HG02763 (cell line): ENCODE data around the gene SCGB1D4.
"Not testable (repeated sequence)": the region's sequence is repeated elsewhere in the genome, so short reads cannot be mapped to it uniquely, and the experiment has no call there.

Experiments
- ATAC-seq: cut with Tn5 transposase; IDR thresholded peaks from one replicate; pipeline ENCODE4 v1.9.1; 2021; ENCODE audit warnings: mild to moderate bottlenecking, moderate library complexity; ENCODE audit not compliant: unreplicated experiment

The SCGB1D4 gene, protein sequence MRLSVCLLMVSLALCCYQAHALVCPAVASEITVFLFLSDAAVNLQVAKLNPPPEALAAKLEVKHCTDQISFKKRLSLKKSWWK

DNA sequence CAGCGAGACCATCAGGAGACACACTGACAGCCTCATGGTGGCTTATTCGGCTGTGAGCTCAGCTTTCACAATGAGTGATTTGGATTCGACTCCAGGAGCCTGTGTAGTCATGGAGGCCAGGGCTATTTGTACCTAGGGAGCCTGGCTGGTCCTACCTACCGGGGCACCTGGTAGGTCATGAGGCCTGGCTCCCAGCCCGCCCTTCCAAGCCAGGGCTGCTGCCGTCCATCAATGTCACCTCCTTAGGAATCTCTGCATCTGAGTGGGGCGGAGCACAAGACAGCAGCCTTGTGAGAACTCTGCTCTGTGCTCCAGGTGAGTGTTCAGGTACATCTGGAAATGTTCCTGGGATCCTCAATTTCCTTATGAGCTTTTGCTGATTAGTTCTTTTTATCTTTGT is at the start of gene SCGB1D4:
Gene SCGB1D4, minus strand, starts transcription at position 101 of the 400 bp plus-strand sequence. Its CDS starts 65 bp downstream, at position 36.
- ATAC-seq, result no peak

DNA sequence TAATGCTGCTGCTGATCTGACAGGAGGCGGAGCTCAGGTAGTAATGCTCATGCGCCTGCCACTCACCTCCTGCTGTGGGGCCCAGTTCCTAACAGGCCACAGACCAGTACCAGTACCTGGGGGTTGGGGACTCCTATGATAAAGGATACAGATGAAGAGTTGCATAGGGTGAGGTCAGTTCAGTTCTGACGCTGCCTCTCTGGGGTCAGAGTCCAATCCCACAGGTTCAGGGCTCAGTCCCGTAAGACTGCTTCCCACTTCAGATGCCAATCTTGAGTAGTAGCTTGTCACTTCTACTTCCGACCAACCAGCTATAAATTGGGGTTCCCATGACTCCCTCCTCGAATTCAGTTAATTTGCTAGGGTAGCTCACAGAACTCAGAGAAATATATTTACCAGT is 47.0 kb upstream of the SCGB1D4 start:
- ATAC-seq, result no peak

DNA sequence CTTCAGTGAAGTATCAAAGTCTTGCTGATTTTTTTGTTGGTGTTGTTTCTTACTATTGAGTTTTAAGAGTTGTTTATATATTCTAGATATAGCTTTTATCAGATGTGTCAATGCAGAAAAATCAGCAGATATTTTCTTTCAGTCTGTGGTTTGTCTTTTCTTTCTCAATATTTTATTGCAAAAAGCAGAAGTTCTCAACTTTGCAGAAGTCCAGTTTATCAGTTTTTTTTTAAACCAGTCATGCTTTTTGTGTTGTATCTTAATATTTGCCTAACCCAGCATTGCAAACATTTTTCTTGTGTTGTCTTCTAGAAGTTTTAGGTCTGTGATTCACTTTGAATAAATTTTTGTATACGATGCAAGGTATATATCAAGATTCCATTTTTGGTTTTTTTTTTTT is 45.3 kb upstream of the SCGB1D4 start:
- ATAC-seq, result no peak

DNA sequence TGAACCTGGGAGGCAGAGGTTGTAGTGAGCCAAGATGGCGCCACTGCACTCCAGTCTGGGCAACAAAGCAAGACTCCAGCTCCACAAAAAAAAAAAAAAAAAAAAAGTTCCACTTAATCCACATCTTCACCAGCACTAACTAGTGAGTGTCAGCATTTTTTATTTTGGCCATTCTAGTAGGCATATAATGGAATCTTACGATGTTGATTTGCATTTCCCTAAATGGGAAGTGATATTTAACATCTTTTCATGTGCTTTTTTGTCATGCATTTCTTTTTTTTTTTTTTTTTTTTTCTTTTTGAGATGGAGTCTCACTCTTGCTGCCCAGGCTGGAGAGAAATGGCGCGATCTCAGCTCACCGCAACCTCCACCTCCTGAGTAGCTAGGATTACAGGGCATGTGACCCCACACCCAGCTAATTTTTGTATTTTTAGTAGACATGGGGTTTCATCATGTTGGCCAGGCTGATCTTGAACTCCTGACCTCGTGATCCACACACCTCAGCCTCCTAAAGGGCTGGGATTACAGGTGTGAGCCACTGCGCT is 44.8 kb upstream of the SCGB1D4 start:
- ATAC-seq, result not testable (repeated sequence)

DNA sequence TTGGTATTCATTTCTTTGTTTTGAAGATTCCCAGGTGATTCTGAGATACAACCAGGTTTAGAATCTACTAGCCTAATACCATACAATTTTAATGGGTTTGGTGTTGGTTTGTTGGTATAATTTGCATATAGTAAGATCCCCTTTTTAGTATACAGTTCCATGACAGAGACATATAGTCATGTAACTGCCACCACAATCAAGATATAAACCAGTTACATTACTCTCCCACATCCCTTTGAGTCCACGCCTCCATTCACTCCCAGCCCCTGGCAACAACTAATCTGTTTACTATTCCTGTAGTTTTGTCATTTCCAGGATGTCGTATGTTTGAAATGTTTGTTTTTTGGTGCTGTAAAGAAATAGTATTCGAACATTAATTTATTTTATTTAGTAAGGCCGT is 42.7 kb upstream of the SCGB1D4 start:
- ATAC-seq, result no peak

DNA sequence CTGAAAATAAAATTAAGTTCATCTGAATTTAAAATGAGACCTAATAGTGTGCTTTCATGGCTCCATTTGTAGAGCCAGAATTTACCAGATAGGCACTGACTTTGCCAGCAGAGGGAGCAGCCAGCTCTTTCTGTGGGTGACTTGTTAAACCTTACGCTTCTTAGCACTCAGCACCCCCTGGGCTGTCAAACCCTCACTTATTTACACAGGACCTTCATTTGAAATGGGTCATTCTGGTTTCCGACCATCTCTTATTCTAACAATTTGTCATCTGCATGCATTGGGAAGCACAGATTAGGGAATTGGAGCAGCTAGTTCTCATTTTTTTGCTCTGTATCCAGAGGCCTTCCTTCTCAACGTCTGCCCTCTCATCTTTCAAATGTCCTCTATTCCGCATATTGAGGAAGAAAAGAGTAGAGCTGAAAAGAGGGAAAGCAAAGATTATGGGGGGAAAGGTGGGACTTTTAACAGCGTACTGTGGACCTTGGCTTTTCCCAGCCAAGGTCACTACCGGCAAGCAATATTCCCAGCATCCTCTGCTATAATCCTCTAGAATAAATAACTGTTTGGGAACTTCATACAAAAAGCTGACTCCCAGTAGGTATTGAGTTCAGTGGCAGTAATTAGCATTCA is 41.5 kb upstream of the SCGB1D4 start:
- no peak for ATAC-seq

DNA sequence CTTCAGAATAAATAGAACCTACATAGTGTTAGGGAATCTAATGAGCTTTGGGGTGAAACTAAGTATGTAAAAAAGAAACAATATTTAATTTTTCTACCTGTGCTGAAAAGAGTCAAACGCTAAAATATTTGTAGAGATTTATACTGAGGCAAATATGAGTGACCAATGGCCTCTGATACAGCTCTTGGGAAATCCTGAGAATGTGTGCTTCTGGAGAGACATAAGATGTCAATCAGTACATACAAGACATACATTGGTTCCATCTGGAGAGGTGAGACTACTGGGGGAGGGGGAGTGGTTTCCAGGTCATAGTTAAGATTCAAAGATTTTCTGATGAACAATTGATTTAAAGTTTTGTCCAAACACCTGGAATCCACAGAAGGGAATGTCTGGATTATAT is 39.3 kb upstream of the SCGB1D4 start:
- no peak for ATAC-seq

DNA sequence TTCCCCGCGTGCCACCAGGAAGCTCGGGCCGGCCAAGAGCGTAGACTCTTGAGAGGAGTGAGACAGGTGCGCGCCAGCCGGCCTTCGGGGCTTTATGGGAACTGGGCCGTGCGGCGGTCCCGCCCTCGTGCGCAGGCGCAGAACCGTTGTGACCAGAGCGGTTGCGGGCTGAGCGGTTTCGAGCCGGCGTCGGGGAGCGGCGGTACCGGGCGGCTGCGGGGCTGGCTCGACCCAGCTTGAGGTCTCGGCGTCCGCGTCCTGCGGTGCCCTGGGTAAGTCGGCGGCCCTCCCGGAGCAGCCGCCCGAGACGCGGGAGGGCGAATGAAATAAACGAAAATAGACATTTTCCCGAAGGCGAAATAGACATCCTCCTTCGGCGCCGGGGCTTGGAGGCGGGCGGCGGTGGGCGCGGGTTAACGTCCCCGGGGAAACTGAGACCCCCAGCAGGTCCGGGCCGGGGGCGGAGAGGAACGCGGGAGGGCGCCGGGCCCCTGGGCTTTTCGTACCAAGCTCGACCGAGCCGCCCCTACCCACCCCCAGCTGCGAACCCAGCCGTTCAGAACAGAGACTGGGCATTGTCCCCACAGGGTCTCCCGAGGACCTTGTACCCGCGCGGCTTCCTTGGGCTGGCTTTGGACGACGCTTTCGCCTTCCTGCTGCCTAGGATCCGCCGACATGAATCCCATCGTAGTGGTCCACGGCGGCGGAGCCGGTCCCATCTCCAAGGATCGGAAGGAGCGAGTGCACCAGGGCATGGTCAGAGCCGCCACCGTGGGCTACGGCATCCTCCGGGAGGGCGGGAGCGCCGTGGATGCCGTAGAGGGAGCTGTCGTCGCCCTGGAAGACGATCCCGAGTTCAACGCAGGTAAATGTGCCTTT is 38.7 kb upstream of the SCGB1D4 start, which contains the start of gene ASRGL1:
Gene ASRGL1, plus strand, starts transcription at position 146 of the 879 bp plus-strand sequence. Its CDS starts 530 bp downstream, at position 676.
- ATAC-seq, result no peak

DNA sequence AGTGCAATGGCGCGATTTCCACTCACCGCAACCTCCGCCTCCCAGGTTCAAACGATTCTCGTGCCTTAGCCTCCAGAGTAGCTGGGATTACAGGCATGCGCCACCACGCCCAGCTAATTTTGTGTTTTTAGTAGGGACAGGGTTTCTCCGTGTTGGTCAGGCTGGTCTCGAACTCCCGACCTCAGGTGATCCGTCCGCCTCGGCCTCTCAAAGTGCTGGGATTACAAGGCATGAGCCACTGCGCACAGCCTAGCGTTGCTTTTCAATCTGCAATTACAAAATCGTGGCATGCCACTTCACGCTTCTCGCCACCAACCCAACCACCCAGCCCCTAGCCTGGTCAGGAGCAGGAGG is 38.1 kb upstream of the SCGB1D4 start:
- ATAC-seq, result not testable (repeated sequence)

DNA sequence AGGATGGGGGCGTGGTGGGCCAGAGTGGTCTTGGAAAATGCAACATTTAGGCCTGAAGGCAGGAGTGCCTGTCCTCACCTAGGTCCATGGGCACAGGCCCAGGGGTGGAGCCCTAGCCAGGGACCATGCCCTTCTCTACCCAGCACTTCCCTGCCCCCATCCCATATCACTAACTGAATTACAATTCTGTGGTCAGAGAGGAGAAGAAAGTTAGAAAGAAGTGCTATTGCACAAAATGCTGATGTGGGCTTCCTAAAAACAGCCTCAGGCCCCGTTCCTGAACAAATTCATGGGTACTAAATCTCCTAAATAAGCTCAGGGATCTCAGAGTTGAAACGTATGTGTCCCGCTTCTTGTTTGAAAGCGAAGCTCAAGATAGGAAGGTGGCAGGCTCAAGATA is 34.9 kb upstream of the SCGB1D4 start:
- no peak for ATAC-seq

DNA sequence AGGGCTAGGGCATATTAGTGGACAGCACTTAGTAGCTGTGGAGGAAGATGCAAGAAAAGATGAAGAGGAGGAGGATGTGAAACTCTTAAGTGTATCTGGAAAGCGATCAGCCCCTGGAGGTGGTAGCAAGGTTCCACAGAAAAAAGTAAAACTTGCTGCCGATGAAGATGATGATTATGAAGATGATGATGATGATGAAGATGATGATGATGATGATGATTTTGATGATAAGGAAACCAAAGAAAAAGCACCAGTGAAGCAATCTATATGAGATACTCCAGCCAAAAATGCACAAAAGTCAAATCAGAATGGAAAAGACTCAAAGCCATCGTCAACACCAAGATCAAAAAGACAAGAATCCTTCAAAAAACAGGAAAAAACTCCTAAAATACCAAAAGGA is 32.4 kb upstream of the SCGB1D4 start:
- ATAC-seq, result not testable (repeated sequence)

DNA sequence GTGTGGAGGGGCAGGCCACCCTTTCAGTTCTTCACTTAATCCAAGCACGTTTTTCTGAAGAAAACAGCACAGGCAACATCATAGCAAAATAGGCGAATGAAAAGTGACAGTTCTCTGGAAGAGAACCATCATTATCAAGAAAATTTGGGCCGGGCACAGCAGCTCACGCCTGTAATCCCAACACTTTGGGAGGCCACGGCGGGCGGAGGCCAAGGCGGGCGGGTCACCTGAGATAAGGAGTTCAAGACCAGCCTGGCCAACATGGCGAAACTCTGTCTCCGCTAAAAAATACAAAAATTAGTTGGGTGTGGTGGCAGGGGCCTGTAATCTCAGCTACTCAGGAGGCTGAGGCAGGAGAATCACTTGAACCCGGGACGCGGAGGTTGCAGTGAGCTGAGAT is 28.7 kb upstream of the SCGB1D4 start:
- not testable (repeated sequence) for ATAC-seq

DNA sequence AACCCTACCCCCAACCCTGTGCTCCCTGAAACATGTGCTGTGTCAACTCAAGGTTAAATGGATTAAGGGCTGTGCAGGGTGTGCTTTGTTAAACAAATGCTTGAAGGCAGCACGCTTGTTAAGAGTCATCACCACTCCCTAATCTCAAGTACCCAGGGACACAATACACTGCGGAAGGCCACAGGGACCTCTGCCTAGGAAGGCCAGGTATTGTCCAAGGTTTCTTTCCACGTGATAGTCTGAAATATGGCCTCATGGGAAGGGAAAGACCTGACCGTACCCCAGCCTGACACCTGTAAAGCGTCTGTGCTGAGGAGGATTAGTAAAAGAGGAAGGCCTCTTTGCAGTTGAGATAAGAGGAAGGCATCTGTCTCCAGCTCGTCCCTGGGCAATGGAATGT is 27.8 kb upstream of the SCGB1D4 start:
- not testable (repeated sequence) for ATAC-seq

DNA sequence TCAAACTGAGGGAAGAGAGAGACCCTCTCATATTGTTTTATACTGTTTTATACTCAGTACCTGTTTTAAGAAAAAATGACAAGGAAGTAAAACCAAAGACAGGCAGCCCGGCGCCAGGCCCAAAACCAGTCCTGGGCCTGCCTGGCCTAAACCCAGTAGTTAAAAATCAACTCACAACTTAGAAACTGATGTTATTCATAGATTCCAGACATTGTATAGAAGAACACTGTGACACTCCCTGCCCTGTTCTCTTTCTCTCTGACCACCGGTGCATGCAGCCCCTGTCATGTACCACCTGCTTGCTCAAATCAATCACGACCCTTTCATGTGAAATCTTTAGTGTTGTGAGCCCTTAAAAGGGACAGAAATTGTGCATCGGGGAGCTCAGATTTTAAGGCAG is 26.9 kb upstream of the SCGB1D4 start:
- not testable (repeated sequence) for ATAC-seq

DNA sequence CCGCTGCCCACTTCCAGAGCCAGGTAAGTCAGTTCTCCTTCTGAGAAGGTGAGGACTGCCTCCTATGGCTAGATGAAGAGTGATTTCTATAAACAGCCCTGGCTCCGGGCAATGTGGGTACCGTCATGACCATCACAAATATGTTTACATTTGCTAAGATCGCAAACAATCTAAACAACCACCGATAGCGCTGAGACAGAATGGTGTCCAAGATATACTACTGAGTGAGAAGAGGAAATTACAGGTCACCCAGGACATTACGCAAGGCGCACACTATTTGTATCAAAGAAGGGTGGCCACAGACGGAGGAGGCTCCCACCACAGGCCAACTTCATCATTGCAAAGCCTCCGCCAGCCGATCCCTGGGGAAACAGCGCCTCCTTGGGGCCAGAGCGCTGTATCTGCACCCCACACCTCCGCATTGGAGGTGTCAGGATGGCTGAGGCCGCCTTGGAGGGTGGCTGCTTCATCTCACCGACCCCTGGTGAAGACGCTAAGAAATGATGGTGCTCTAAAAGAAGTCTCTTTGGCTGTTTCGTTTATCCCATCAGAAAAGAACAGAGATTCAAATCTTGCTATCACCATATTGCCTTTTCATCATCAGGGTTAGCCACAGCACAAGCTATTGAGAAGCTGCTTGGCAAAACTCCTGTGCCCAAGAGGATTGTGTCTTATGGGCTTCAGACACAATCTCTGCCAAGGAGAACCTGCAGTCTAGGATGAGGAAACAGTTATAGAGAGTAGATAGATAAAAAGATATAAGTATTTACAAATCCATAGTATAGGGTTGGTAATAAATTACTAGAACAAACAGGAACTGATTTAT is 26.1 kb upstream of the SCGB1D4 start:
- ATAC-seq, result no peak

DNA sequence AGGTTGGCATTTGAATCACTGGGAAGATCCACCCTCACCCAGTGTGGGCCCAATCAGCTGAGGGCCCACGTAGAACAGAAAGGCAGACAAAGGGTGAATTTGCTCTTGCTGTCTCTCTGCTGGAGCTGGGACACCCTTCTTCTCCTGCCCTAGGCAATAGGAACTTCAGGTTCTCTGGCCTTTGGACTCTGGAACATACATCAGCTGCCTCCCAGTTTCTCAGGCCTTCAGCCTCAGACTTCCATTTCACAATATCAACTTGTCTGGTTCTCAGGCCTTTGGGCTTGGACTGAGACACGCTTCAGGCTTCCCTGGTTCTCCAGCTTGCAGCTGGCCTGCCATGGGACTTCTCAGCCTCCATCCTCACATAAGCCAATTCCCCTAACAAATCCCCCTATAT is 23.6 kb upstream of the SCGB1D4 start:
- no peak for ATAC-seq

DNA sequence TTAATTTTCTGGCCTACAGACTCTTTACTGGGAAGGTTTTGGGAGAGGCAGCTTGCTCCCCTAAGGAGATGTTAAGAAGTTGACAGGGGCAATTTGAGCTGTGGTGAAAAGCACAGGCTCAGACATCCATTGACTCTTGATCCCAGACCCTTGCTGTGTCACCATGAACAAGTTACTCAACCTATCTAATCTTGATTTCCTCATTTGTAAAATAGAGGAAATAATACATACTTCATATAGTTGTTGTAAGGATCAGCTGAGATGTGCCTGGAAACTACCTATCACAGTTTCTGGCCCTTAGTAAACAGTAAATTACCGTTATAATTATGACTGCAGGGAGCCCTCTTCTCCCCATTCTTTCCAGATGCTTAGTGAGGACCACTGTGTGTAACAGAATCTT is 16.6 kb upstream of the SCGB1D4 start:
- ATAC-seq, result no peak

DNA sequence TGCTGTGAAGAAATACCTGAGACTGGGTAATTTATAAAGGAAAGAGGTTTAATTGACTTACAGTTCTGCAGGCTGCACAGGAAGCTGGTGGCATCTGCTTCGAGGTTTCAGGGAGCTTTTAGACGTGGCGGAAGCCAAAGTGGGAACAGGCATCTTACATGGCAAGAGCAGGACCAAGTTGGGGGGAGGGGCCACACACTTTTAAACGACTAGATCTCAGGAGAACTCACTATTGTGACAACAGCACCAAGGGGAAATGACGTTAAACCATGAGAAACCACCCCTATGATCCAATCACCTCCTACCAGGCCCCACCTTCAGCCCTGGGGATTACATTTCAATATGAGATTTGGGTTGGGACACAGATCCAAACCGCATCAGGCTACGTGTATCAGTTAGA is 11.1 kb upstream of the SCGB1D4 start:
- ATAC-seq, result no peak

DNA sequence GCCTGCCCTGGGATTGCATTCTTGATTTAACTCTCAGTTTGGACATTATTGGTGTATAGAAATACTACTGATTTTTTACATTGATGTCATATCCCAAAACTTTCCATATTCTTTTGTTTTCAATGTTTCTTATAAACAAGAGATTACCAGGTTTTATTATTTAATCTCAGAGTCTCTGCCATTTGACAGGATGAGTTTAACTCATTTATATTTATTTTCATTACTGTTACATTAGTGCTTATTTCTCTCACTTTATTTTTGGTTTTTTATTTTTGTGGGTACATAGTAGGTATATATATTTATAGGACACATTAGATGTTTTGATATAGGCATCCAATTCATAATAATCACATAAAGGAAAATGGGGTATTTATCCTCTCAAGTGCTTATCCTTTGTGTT is 9.1 kb upstream of the SCGB1D4 start:
- ATAC-seq, result no peak

DNA sequence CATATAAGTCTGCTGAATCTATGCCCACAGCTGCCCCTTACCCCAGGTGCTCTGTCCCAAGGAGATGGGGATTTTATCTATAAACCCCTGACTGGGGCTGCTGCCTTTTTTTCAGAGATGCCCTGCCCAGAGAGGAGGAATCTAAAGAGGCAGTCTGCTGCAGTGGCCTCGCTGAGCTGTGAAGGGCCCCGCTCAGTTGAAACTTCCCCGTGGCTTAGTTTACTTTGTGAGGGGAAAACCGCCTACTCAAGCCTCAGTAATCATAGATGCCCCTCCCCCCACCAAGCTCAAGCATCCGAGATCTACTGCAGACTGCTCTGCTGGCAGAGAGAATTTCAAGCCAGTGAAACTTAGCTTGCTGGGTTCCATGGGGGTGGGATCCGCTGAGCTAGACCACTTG is 7.4 kb upstream of the SCGB1D4 start:
- no peak for ATAC-seq

DNA sequence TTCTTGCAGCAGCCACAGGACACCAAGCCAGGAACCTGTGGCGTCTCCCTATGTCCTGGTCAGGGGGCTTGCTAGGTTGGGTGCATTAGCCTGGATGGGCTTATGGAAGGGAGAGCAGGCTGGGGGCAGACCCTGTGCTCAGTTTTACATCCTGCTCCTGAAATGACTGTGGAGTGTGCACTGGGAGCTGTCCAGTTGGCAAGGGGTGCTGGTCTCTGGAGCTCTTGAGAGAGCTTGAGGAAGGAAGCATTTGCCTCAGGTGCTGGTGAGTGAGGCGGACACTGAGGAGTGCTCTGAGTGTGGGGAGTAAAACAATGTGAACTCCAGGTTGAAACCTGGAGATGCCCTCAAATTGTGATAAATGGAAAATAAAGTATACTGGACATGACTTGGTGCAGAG is 3.4 kb downstream of the SCGB1D4 start:
- ATAC-seq, result no peak
